GM19035 (cell line): ENCODE data around the gene TSPAN7.

Experiments
- ATAC-seq: cut with Tn5 transposase; IDR thresholded peaks from one replicate; pipeline ENCODE4 v1.9.1; 2021; ENCODE audit not compliant: unreplicated experiment

TSPAN7 gene

GRCh38 chrX:38679695-38680094 is 118.4 kb downstream of the TSPAN7 start:
- ATAC-seq, result no peak

GRCh38 chrX:38682095-38682494 is 120.8 kb downstream of the TSPAN7 start:
- ATAC-seq, result no peak

GRCh38 chrX:38692961-38693360 is 131.6 kb downstream of the TSPAN7 start:
- no peak for ATAC-seq

- ATAC-seq, result no peak
Measured at GRCh38 chrX:38694394-38694793, 133.1 kb downstream of the TSPAN7 start.

- ATAC-seq, result no peak
Measured at GRCh38 chrX:38697461-38697860, 136.1 kb downstream of the TSPAN7 start.

GRCh38 chrX:38699121-38699520 is 137.8 kb downstream of the TSPAN7 start:
- ATAC-seq, result no peak

GRCh38 chrX:38699696-38700095 is 138.4 kb downstream of the TSPAN7 start:
- no peak for ATAC-seq

- no peak for ATAC-seq
Measured at GRCh38 chrX:38701073-38701472, 139.7 kb downstream of the TSPAN7 start.

GRCh38 chrX:38704146-38704882 is 143.0 kb downstream of the TSPAN7 start:
- no peak for ATAC-seq

GRCh38 chrX:38717871-38718270 is 156.5 kb downstream of the TSPAN7 start:
- ATAC-seq, result no peak

GRCh38 chrX:38718311-38718710 is 157.0 kb downstream of the TSPAN7 start:
- no peak for ATAC-seq

- no peak for ATAC-seq
Measured at GRCh38 chrX:38726612-38727011, 165.3 kb downstream of the TSPAN7 start.

- no peak for ATAC-seq
Measured at GRCh38 chrX:38727668-38728067, 166.3 kb downstream of the TSPAN7 start.

- no peak for ATAC-seq
Measured at GRCh38 chrX:38732866-38733265, 171.5 kb downstream of the TSPAN7 start.
